ENCODE results near the gene SZRD1. TPM values are rescaled to one million over a fixed set of nuclear protein-coding genes. Genes with fewer than 3 reads are reported as not detected.

Gene SZRD1
- total RNA-seq, 1 experiment from 2014 or later: 136 TPM

- Histone ChIP-seq H3K4me3 (ENCODE audit: low read length) (no peak overlapping the region), H3K9ac (ENCODE audit: low read length) (no peak overlapping the region), H3K27ac (ENCODE audit: low read length) (no peak overlapping the region), H3K4me2 (ENCODE audit: low read length) (no peak overlapping the region), H2AFZ (ENCODE audit: low read length) (no peak overlapping the region), H3K4me1 (ENCODE audit: insufficient read depth, low read length) (no peaks in the 10 kb centered on the region), H3K27me3 (ENCODE audit: low read length) (no peaks in the 10 kb centered on the region), H3K36me3 (ENCODE audit: low read depth, low read length) (peaks cover 34% of the 10 kb centered on the region), H3K9me3 (ENCODE audit: low read length) (no peaks in the 10 kb centered on the region), H3K79me2 (ENCODE audit: low read length) (peaks cover 6% of the 10 kb centered on the region; the same call in 1 of the 2 replicates), H3F3A (ENCODE audit: low read length, unreplicated experiment) (no peaks in the 10 kb centered on the region), H4K20me1 (ENCODE audit: low read length) (peaks cover 8% of the 10 kb centered on the region; the same call in 1 of the 2 replicates), H3K9me2 (replicated peaks; ENCODE audit: low read length) (no peaks in the 10 kb centered on the region)
- ATAC-seq (no peak), DNase-seq (no peak)
- ChIA-PET CTCF (no interaction called here), POLR2A (ENCODE audit: unreplicated experiment) (no interaction called here)
- no TSS peak for BruUV-seq (replicated peaks)
- no peak for TF ChIP-seq EZH2phosphoT487 (IDR thresholded peaks at IDR 0.05; ENCODE audit: borderline replicate concordance, low read length)
- no peak for TF ChIP-seq EZH2 (IDR thresholded peaks at IDR 0.05; ENCODE audit: low read length, unreplicated experiment)
- no peak for TF ChIP-seq CTCF (conservative IDR thresholded peaks at IDR 0.05; ENCODE audit: low read depth, low read length)
- intact Hi-C loops (cut with micrococcal nuclease): no loop called here
Measured at GRCh38 chr1:16398371-16398953, 31.4 kb downstream of the SZRD1 start.

- CTCF ChIA-PET: no interaction called here
- H3K9me2 ChIP-seq (replicated peaks; ENCODE audit: low read length): no peaks in the 10 kb centered on the region
- TF ChIP-seq EZH2 (IDR thresholded peaks at IDR 0.05; ENCODE audit: low read length, unreplicated experiment): no peak
- no peak for TF ChIP-seq CTCF (conservative IDR thresholded peaks at IDR 0.05; ENCODE audit: low read depth, low read length)
- no peak for TF ChIP-seq EZH2phosphoT487 (IDR thresholded peaks at IDR 0.05; ENCODE audit: borderline replicate concordance, low read length)
- no peak overlapping the region for H3K4me3 ChIP-seq (ENCODE audit: low read length)
- no peak for ATAC-seq
- H2AFZ ChIP-seq (ENCODE audit: low read length): no peak overlapping the region
- no peak for DNase-seq
- no peak overlapping the region for H3K27ac ChIP-seq (ENCODE audit: low read length)
- BruUV-seq (replicated peaks): no TSS peak
- H4K20me1 ChIP-seq (ENCODE audit: low read length): no peaks in the 10 kb centered on the region
- H3K9me3 ChIP-seq (ENCODE audit: low read length): no peaks in the 10 kb centered on the region
- H3K36me3 ChIP-seq (ENCODE audit: low read depth, low read length): no peaks in the 10 kb centered on the region
- no peaks in the 10 kb centered on the region for H3K27me3 ChIP-seq (ENCODE audit: low read length)
- no peaks in the 10 kb centered on the region for H3F3A ChIP-seq (ENCODE audit: low read length, unreplicated experiment)
- no peaks in the 10 kb centered on the region for H3K4me1 ChIP-seq (ENCODE audit: insufficient read depth, low read length)
- POLR2A ChIA-PET (ENCODE audit: unreplicated experiment): no interaction called here
- intact Hi-C loops (cut with micrococcal nuclease): no loop called here
- H3K79me2 ChIP-seq (ENCODE audit: low read length): no peaks in the 10 kb centered on the region
- H3K4me2 ChIP-seq (ENCODE audit: low read length): no peak overlapping the region
- no peak overlapping the region for H3K9ac ChIP-seq (ENCODE audit: low read length)
Measured at GRCh38 chr1:16402742-16403141, 35.7 kb downstream of the SZRD1 start.

GRCh38 chr1:16405441-16405840 is 38.4 kb downstream of the SZRD1 start:
- H4K20me1 ChIP-seq (ENCODE audit: low read length): no peaks in the 10 kb centered on the region
- ATAC-seq (no peak), DNase-seq (no peak)
- ChIA-PET POLR2A (ENCODE audit: unreplicated experiment) (no interaction called here), CTCF (no interaction called here)
- H3K36me3 ChIP-seq (ENCODE audit: low read depth, low read length): no peaks in the 10 kb centered on the region
- H3K9me3 ChIP-seq (ENCODE audit: low read length): no peaks in the 10 kb centered on the region
- intact Hi-C loops (cut with micrococcal nuclease): no loop called here
- no peaks in the 10 kb centered on the region for H3K27me3 ChIP-seq (ENCODE audit: low read length)
- no peaks in the 10 kb centered on the region for H3K9me2 ChIP-seq (replicated peaks; ENCODE audit: low read length)
- H3K27ac ChIP-seq (ENCODE audit: low read length): no peak overlapping the region
- no peak overlapping the region for H3K9ac ChIP-seq (ENCODE audit: low read length)
- H2AFZ ChIP-seq (ENCODE audit: low read length): no peak overlapping the region
- no peak for TF ChIP-seq EZH2phosphoT487 (IDR thresholded peaks at IDR 0.05; ENCODE audit: borderline replicate concordance, low read length)
- TF ChIP-seq EZH2 (IDR thresholded peaks at IDR 0.05; ENCODE audit: low read length, unreplicated experiment): no peak
- no peak for TF ChIP-seq CTCF (conservative IDR thresholded peaks at IDR 0.05; ENCODE audit: low read depth, low read length)
- H3K79me2 ChIP-seq (ENCODE audit: low read length): no peaks in the 10 kb centered on the region
- no peak overlapping the region for H3K4me2 ChIP-seq (ENCODE audit: low read length)
- no peak overlapping the region for H3K4me3 ChIP-seq (ENCODE audit: low read length)
- no peaks in the 10 kb centered on the region for H3F3A ChIP-seq (ENCODE audit: low read length, unreplicated experiment)
- no peaks in the 10 kb centered on the region for H3K4me1 ChIP-seq (ENCODE audit: insufficient read depth, low read length)
- no TSS peak for BruUV-seq (replicated peaks)
